HPDE6-E6E7 (cell line): ENCODE results near the gene FAAP100.

Experiments
- DNase-seq: peaks from one replicate; pipeline ENCODE4 v3.0.0; 2011; ENCODE audit warnings: missing footprints; ENCODE audit errors: extremely low spot score

The FAAP100 gene

GRCh38 chr17:81511804-81512561 lies 40.2 kb downstream of the FAAP100 start:
- DNase-seq, result no peak

GRCh38 chr17:81511554-81511803 lies 40.7 kb downstream of the FAAP100 start:
- no peak for DNase-seq

- no peak for DNase-seq
Observed at GRCh38 chr17:81510785-81511553, 41.2 kb downstream of the FAAP100 start.

- DNase-seq, result no peak
Observed at GRCh38 chr17:81509972-81510784, 42.0 kb downstream of the FAAP100 start.

- no peak for DNase-seq
Observed at GRCh38 chr17:81509207-81509971, 42.8 kb downstream of the FAAP100 start.

- DNase-seq, result no peak
Observed at GRCh38 chr17:81508639-81509206, 43.4 kb downstream of the FAAP100 start.

- DNase-seq, result no peak
Observed at GRCh38 chr17:81503619-81504018, 48.5 kb downstream of the FAAP100 start.

- DNase-seq, result no peak
Observed at GRCh38 chr17:81502471-81503017, 49.6 kb downstream of the FAAP100 start.

GRCh38 chr17:81500047-81500446 lies 52.1 kb downstream of the FAAP100 start:
- no peak for DNase-seq

- no peak for DNase-seq
Observed at GRCh38 chr17:81499601-81499970, 52.6 kb downstream of the FAAP100 start.

GRCh38 chr17:81498953-81499600 lies 53.1 kb downstream of the FAAP100 start:
- no peak for DNase-seq

- no peak for DNase-seq
Observed at GRCh38 chr17:81494626-81495377, 57.4 kb downstream of the FAAP100 start.

- DNase-seq, result no peak
Observed at GRCh38 chr17:81493198-81494038, 58.7 kb downstream of the FAAP100 start.

- no peak for DNase-seq
Observed at GRCh38 chr17:81492706-81493105, 59.4 kb downstream of the FAAP100 start.

GRCh38 chr17:81492202-81492601 lies 60.0 kb downstream of the FAAP100 start:
- no peak for DNase-seq

GRCh38 chr17:81491761-81492160 lies 60.4 kb downstream of the FAAP100 start:
- DNase-seq, result no peak

- no peak for DNase-seq
Observed at GRCh38 chr17:81491181-81491581, 61.0 kb downstream of the FAAP100 start.

GRCh38 chr17:81489998-81490992 lies 61.9 kb downstream of the FAAP100 start:
- DNase-seq, result no peak
